GM19238 (cell line): Measurements from ENCODE around the gene SMIM13.

ENCODE experiments used
- DNase-seq: peaks from one replicate; pipeline ENCODE4 v3.0.0; 2011; ENCODE audit warnings: low spot score; ENCODE audit not compliant: insufficient read length

SMIM13 gene

GRCh38 chr6:11093626-11094410, at the start of gene SMIM13:
TSS of gene SMIM13 (plus strand) at chr6:11093834. CDS start at chr6:11094314, 480 bp downstream.
- DNase-seq, result peak; percentile 96

- DNase-seq, result peak; percentile 31
Observed at GRCh38 chr6:11043961-11044711, 49.5 kb upstream of the SMIM13 start, which contains the start of gene ELOVL2. TSS of gene ELOVL2 (minus strand) at chr6:11044305. CDS start at chr6:11044230, 75 bp downstream.

GRCh38 chr6:11044712-11045167, 48.9 kb upstream of the SMIM13 start:
- no peak for DNase-seq

GRCh38 chr6:11050731-11051130, 42.9 kb upstream of the SMIM13 start:
- no peak for DNase-seq

- DNase-seq, result no peak
Observed at GRCh38 chr6:11053307-11053706, 40.3 kb upstream of the SMIM13 start.

- DNase-seq, result no peak
Observed at GRCh38 chr6:11054722-11055121, 38.9 kb upstream of the SMIM13 start.

GRCh38 chr6:11055127-11055627, 38.5 kb upstream of the SMIM13 start:
- no peak for DNase-seq

- DNase-seq, result no peak
Observed at GRCh38 chr6:11056871-11057270, 36.8 kb upstream of the SMIM13 start.

GRCh38 chr6:11058406-11058805, 35.2 kb upstream of the SMIM13 start:
- DNase-seq, result no peak

- no peak for DNase-seq
Observed at GRCh38 chr6:11062083-11062482, 31.6 kb upstream of the SMIM13 start.

GRCh38 chr6:11062715-11063114, 30.9 kb upstream of the SMIM13 start:
- DNase-seq, result no peak

GRCh38 chr6:11064836-11065235, 28.8 kb upstream of the SMIM13 start:
- DNase-seq, result no peak

- DNase-seq, result no peak
Observed at GRCh38 chr6:11065436-11066202, 28.0 kb upstream of the SMIM13 start.

GRCh38 chr6:11066505-11067347, 26.9 kb upstream of the SMIM13 start:
- DNase-seq, result no peak

GRCh38 chr6:11067348-11067747, 26.3 kb upstream of the SMIM13 start:
- no peak for DNase-seq

GRCh38 chr6:11069760-11070159, 23.9 kb upstream of the SMIM13 start:
- no peak for DNase-seq

GRCh38 chr6:11072101-11072500, 21.5 kb upstream of the SMIM13 start:
- no peak for DNase-seq

- DNase-seq, result no peak
Observed at GRCh38 chr6:11076540-11076939, 17.1 kb upstream of the SMIM13 start.

- DNase-seq, result no peak
Observed at GRCh38 chr6:11078266-11078665, 15.4 kb upstream of the SMIM13 start.

- no peak for DNase-seq
Observed at GRCh38 chr6:11080296-11080695, 13.3 kb upstream of the SMIM13 start.

- DNase-seq, result no peak
Observed at GRCh38 chr6:11083491-11083890, 10.1 kb upstream of the SMIM13 start.
